Fibroblast of lung (primary cell): ENCODE measurements around the gene ZNF135. TPM values are rescaled to one million over a fixed set of nuclear protein-coding genes. Genes with fewer than 3 reads are reported as not detected.

Source experiments
- DNase-seq, 2 donors: peaks; one replicate each; pipeline versions ENCODE4 v3.0.0 to v3.0.0-alpha.2; 2010; ENCODE audit warnings: low read depth in 2 of 2
- H2AFZ ChIP-seq: 2 replicates; pipeline ENCODE4 v1.5.1; 2012; ENCODE audit warnings: low read length, control low read depth, inconsistent platforms
- H3K27ac ChIP-seq: 2 replicates; pipeline ENCODE4 v1.5.1; 2011; ENCODE audit warnings: low read length, control low read depth; ENCODE audit not compliant: insufficient read depth
- H3K27me3 ChIP-seq: 2 replicates; pipeline ENCODE4 v1.5.1; 2011; ENCODE audit warnings: mild to moderate bottlenecking, low read length; ENCODE audit not compliant: control insufficient read depth, insufficient read depth
- H3K36me3 ChIP-seq: 2 replicates; pipeline ENCODE4 v1.5.1; 2011; ENCODE audit warnings: low read length; ENCODE audit not compliant: control insufficient read depth, insufficient read depth
- H3K4me1 ChIP-seq: 2 replicates; pipeline ENCODE4 v1.5.1; 2011; ENCODE audit warnings: low read length; ENCODE audit not compliant: control insufficient read depth, insufficient read depth; ENCODE audit errors: extremely low read depth
- H3K4me2 ChIP-seq: 2 replicates; pipeline ENCODE4 v1.5.1; 2011; ENCODE audit warnings: low read length, control low read depth; ENCODE audit not compliant: insufficient read depth; ENCODE audit errors: extremely low read depth
- H3K4me3 ChIP-seq, 4 experiments: fragments of 200-600 bp in 1 of 4; sonication (generic) in 1 of 4; replicated peaks in 1 of 4; 2 replicates each; pipeline ENCODE4 v1.5.1; 2011 to 2016; ENCODE audit warnings: low read length in 4 of 4, low read depth in 3 of 4, mild to moderate bottlenecking in 3 of 4, control low read depth in 2 of 4, inconsistent platforms in 1 of 4, mixed read lengths in 1 of 4; ENCODE audit not compliant: insufficient read depth in 1 of 4; ENCODE audit errors: control extremely low read depth in 1 of 4
- H3K79me2 ChIP-seq: 2 replicates; pipeline ENCODE4 v1.5.1; 2012; ENCODE audit warnings: mild to moderate bottlenecking, low read length, inconsistent platforms; ENCODE audit not compliant: control insufficient read depth, insufficient read depth
- H3K9ac ChIP-seq: 2 replicates; pipeline ENCODE4 v1.5.1; 2011; ENCODE audit warnings: mild to moderate bottlenecking, low read length, control low read depth; ENCODE audit not compliant: insufficient read depth
- H3K9me3 ChIP-seq: 2 replicates; pipeline ENCODE4 v1.5.1; 2012; ENCODE audit warnings: low read depth, low read length; ENCODE audit not compliant: control insufficient read depth, insufficient read depth
- H4K20me1 ChIP-seq: 2 replicates; pipeline ENCODE4 v1.5.1; 2011; ENCODE audit warnings: low read length; ENCODE audit not compliant: control insufficient read depth, insufficient read depth; ENCODE audit errors: extremely low read depth
- CTCF ChIP-seq, 2 donors: IDR thresholded peaks in 1 of 2; conservative IDR thresholded peaks in 1 of 2; 1 replicate in 1 of 2; 2 replicates in 1 of 2; pipeline ENCODE4 v1.5.1; 2011 to 2012; ENCODE audit warnings: low read length in 2 of 2, control low read depth in 1 of 2, inconsistent platforms in 1 of 2, low read depth in 1 of 2, mild to moderate bottlenecking in 1 of 2
- EZH2 ChIP-seq: IDR thresholded peaks from 2 replicates; pipeline ENCODE4 v1.5.1; 2012; ENCODE audit warnings: low read length, control low read depth, mild to moderate bottlenecking; ENCODE audit errors: missing control alignments
- polyA plus RNA-seq, 2 donors: library from polyadenylated mRNA; depleted of rRNA in 1 of 2; stranded (reverse) in 1 of 2; unstranded in 1 of 2; fragments of >200 nt; gene quantifications; 2 replicates each; pipeline ENCODE4 v1.2.1, GENCODE V29; 2011 to 2012; ENCODE audit warnings: missing spikeins in 1 of 2
- total RNA-seq: library from RNA; depleted of rRNA; stranded (reverse); fragments of >200 nt; gene quantifications from 2 replicates; pipeline ENCODE4 v1.2.1, GENCODE V29; 2014

ZNF135 gene
- total and polyA plus RNA-seq, 2 donors (not counting 1 experiment from before 2014, with no cell fraction given) = 5.6 to 11.2 TPM

- TF ChIP-seq CTCF (conservative IDR thresholded peaks at IDR 0.05 in 1 of 2, IDR thresholded peaks at IDR 0.05 in 1 of 2; ENCODE audit: low read depth in 1 of 2, low read length in 2 of 2) = no peak
- TF ChIP-seq EZH2 = no peak
- no peak overlapping the region for H3K9ac ChIP-seq
- H3K27me3 ChIP-seq = no peaks in the 10 kb centered on the region
- peak overlapping the region; percentile 90 for H3K27ac ChIP-seq
- DNase-seq = no peak
- H2AFZ ChIP-seq = no peak overlapping the region
- H3K9me3 ChIP-seq = peaks cover 2% of the 10 kb centered on the region
- H3K4me2 ChIP-seq = peak overlapping the region; percentile 51
- no peaks in the 10 kb centered on the region for H3K79me2 ChIP-seq
- H4K20me1 ChIP-seq = no peaks in the 10 kb centered on the region
- H3K4me3 ChIP-seq = peak overlapping the region in 2 of 4 experiments; percentile 54 to 95
- H3K4me1 ChIP-seq = no peaks in the 10 kb centered on the region
- H3K36me3 ChIP-seq = no peaks in the 10 kb centered on the region
Measured at GRCh38 chr19:58097349-58097748, 38.3 kb downstream of the ZNF135 start.

- Histone ChIP-seq H3K9ac (peak within 1 kb of the TSS; percentile 87), H3K4me2 (peak within 1 kb of the TSS; percentile 84), H3K79me2 (no peaks in the 10 kb centered on the region), H3K9me3 (peaks cover 2% of the 10 kb centered on the region), H3K36me3 (no peaks in the 10 kb centered on the region), H3K4me1 (no peaks in the 10 kb centered on the region), H3K27ac (peak within 1 kb of the TSS; percentile 90), H3K4me3 (peak within 1 kb of the TSS; percentile 66 to 95 (median 80)), H4K20me1 (no peaks in the 10 kb centered on the region), H3K27me3 (no peaks in the 10 kb centered on the region), H2AFZ (peak within 1 kb of the TSS; percentile 54)
- DNase-seq = peak; percentile 92 to 96
- TF ChIP-seq CTCF (conservative IDR thresholded peaks at IDR 0.05 in 1 of 2, IDR thresholded peaks at IDR 0.05 in 1 of 2; ENCODE audit: low read depth in 1 of 2, low read length in 2 of 2) (no peak), EZH2 (no peak)
Measured at GRCh38 chr19:58097781-58098681, 38.9 kb downstream of the ZNF135 start, which contains the start of gene ZSCAN18. Gene ZSCAN18 (minus strand): TSS chr19:58098231. CDS start chr19:58090267, 7,964 bp downstream.

- Histone ChIP-seq H3K4me3 (peak overlapping the region; percentile 30 to 95 (median 56)), H3K27me3 (no peaks in the 10 kb centered on the region), H3K4me1 (no peaks in the 10 kb centered on the region), H3K9ac (peak overlapping the region; percentile 65), H3K9me3 (peaks cover 2% of the 10 kb centered on the region), H2AFZ (peak overlapping the region; percentile 54), H3K79me2 (no peaks in the 10 kb centered on the region), H3K4me2 (peak overlapping the region; percentile 70), H4K20me1 (no peaks in the 10 kb centered on the region), H3K27ac (peak overlapping the region; percentile 90), H3K36me3 (no peaks in the 10 kb centered on the region)
- TF ChIP-seq CTCF (conservative IDR thresholded peaks at IDR 0.05 in 1 of 2, IDR thresholded peaks at IDR 0.05 in 1 of 2; ENCODE audit: low read depth in 1 of 2, low read length in 2 of 2) (no peak), EZH2 (no peak)
- no peak for DNase-seq
Measured at GRCh38 chr19:58098682-58098998, 39.6 kb downstream of the ZNF135 start.
